Measurements from ENCODE around the gene C12orf75. TPM values are rescaled to one million over a fixed set of nuclear protein-coding genes. Genes with fewer than 3 reads are reported as not detected.

The C12orf75 gene
- total RNA-seq, 1 experiment from 2014 or later, result 335 TPM

DNA sequence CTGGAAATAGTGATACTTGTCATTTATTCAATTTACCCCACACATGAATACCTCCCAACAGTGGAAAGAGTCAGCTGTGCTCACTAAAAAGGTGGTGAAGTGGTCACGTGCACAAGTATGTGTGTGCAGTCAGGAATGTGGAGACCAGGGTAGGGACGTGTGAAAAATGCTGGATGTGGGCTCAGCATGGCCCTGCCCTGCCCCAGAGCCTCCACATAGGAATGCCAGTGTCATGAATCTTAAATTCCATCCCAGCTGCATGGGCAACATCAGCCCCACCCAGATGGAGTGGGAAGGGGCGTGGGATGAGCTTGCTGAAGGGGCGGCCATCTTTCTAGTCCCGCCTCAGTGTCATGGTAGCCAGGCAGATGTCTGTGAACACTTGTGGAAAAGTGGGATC is 87.7 kb downstream of the C12orf75 start:
- peak; percentile 94 for DNase-seq (ENCODE audit: low spot score)

DNA sequence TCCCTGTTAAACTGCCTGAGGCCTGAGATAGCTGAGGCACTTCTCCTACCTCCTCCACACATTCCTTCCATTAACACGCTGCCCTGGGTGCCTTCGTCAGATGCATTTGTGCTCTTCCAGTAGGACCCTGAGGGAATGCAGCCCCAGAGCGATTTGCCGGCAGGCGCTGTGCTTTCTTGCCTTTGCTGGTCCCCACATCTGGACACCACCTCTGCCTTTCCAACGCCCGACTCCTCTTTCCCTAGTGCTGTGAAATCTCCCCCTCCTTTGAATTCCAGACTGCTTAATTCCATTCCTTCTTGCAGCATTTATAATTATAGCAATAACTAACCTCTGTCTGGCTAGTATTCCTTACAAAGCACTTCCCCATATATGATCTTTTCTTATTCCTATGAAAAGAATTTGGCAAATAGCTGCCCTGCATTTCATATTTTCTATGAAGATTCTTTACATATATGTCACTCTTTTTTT is 88.4 kb downstream of the C12orf75 start:
- DNase-seq (ENCODE audit: low spot score), result no peak

GRCh38 chr12:105419606-105420005 is 89.1 kb downstream of the C12orf75 start:
- no peak for DNase-seq (ENCODE audit: low spot score)

DNA sequence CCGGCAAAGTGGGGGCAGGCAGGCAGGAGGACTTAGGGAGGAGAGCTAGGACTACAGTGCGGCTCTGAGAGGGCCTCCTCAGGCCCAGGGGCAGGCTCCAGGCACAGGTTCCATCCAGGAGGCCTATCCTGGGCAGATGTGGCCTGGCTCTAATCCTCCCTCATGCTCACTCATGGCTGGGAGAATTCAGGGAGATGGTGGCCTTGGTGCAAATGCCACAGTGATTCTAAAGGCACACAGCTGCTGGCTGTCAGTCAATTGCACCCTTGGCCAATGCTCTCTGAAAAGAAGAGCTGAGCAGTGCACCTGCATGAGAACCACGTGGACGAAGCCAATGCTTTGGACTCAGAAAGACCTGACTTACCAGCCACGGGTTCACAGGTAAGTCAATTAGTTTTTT is 89.6 kb downstream of the C12orf75 start:
- DNase-seq (ENCODE audit: low spot score), result no peak

DNA sequence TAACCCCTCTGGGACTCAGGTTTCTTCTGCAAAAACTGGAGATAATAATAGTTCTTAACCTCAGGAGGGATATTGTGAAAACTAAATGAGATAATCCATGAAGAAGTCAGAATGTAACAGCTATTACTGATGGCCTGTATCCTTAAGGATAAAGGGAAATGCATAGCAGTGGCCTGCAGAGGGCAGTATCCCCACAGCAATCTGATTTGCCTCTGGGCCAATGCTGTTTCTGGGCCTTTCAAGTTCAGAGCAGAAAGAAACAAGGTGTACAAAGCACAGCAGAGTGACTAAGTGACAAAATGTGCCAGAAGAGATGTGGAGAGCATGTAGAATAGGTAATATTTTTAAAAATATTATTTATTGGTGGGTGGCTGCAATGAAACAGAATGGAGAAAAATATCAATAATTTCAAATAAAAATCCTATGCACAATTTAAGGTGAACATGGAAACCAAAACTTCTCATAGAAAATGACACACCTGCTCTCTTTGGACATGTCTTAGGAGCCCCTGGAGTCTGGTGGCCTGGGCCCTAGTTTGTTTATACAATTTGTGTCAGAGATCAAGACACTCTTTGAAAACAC is 90.3 kb downstream of the C12orf75 start:
- DNase-seq (ENCODE audit: low spot score), result peak; percentile 80

Other genes starting within 250 kb of the C12orf75 start
- 0.09 and 0.34 TPM in 2 replicates for gene ALDH1L2, start 246.2 kb upstream of the C12orf75 start, total RNA-seq (2014; rRNA removed; shearing (Covaris generic))
- gene WASHC4, start 223.0 kb upstream of the C12orf75 start, total RNA-seq (2014; rRNA removed; shearing (Covaris generic)), result 43.7 and 52.1 TPM in 2 replicates
- 41.6 and 46.4 TPM in 2 replicates for gene APPL2, start 94.5 kb upstream of the C12orf75 start, total RNA-seq (2014; rRNA removed; shearing (Covaris generic))

Measured in A172 (cell line).